Measurements from ENCODE around the gene KIF21A.
"Not testable (repeated sequence)": the region's sequence is repeated elsewhere in the genome, so short reads cannot be mapped to it uniquely, and the experiment has no call there.

The KIF21A gene, protein sequence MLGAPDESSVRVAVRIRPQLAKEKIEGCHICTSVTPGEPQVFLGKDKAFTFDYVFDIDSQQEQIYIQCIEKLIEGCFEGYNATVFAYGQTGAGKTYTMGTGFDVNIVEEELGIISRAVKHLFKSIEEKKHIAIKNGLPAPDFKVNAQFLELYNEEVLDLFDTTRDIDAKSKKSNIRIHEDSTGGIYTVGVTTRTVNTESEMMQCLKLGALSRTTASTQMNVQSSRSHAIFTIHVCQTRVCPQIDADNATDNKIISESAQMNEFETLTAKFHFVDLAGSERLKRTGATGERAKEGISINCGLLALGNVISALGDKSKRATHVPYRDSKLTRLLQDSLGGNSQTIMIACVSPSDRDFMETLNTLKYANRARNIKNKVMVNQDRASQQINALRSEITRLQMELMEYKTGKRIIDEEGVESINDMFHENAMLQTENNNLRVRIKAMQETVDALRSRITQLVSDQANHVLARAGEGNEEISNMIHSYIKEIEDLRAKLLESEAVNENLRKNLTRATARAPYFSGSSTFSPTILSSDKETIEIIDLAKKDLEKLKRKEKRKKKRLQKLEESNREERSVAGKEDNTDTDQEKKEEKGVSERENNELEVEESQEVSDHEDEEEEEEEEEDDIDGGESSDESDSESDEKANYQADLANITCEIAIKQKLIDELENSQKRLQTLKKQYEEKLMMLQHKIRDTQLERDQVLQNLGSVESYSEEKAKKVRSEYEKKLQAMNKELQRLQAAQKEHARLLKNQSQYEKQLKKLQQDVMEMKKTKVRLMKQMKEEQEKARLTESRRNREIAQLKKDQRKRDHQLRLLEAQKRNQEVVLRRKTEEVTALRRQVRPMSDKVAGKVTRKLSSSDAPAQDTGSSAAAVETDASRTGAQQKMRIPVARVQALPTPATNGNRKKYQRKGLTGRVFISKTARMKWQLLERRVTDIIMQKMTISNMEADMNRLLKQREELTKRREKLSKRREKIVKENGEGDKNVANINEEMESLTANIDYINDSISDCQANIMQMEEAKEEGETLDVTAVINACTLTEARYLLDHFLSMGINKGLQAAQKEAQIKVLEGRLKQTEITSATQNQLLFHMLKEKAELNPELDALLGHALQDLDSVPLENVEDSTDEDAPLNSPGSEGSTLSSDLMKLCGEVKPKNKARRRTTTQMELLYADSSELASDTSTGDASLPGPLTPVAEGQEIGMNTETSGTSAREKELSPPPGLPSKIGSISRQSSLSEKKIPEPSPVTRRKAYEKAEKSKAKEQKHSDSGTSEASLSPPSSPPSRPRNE (N-terminal part only)

DNA sequence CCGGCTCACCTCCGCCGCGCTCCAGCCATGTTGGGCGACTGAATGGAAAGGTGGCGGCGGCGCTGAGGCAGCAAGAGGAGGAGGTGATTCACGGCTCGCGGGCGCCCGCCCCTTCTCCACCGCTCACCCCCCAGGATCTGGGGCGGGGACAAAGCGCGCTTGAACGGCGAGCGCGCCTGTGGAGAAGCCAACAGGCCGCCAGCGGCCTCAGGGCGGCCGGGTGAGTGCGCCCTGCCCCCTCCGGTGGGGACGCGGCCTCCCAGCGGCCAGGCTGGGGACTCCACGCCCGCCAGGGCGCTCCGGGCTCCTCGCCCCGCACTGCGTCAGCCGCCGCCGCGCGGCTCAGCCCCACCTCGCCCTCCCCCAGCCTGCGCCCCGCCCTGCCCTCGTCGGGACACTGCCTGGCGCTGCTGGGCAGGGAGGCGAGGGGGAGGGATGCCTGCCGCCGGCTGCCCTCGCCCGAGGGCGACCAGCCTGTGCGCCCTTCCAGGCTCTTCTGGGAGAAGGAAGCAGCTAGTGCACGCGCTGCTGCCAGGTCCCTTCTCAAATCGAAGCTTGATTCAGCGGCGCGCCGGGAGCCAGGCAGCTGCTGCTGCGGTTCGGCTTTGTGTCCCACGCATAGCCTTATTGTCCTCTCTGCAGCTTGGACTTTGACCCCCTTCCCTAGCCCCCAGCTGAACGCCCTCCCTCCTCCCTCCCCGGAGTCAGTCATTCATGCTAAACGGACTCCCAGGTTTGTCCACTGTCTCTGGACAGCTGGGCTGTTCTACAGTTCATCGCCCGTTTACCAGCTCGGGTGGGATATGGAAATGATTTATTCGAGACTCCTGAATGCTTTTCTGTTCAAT, at the start of gene KIF21A:
KIF21A (minus strand) TSS at position 40 of the 848 bp plus-strand sequence. CDS start 150 bp downstream, outside the sequence.
- peak; percentile 76 for DNase-seq (ENCODE audit: low read depth)

DNA sequence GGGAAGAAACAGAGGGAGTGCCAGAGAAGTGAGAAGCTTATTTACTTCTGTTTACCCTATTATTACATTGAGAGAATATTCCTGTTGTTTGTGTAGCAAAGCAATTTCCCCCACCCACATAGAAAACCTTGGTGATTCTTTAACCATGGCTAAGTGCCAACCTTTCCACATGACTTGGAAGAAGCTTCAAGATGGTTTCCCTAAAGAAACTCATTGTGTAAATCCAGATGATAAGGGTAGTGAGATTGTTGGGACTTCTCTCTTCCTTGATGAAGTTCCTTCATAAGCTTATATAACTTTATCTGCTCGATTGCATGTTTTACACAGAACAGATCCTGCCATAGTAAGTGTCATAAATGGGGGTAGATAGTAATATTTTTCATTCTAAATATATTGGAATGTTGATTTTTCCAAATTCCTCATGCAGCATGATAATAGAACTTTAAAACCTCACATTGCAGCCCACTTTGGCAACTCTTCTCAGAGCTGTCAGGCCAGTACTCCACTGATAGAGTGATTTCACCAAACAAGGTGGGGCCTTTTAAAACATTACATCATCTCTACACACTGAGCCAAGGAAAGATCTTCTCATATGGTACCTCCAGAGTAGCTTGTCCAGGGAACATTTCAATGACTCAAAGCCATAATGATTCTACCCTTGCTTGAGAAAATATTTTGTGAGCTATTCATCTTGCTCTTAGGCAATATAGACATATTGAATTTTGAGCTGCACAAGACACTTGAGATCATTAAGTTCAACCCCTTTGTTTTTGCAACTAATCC, 47.8 kb upstream of the KIF21A start:
- no peak for DNase-seq (ENCODE audit: low read depth)

DNA sequence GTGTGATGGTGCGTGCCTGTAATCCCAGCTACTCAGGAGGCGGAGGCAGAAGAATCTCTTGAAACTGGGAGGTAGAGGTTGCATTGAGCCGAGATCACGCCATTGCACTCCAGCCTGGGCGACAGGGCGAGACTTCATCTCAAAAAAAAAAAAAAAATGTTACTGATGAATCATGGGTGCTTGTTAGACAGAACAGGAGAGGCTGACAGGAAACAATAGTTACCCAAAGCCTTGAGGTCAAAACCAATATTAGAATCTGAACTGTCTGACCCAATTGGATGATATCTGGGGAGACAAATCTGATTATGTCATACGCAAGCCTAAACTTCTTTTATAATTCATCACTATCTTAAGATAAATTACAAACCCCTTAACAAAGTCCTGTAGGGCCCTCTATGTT, 40.7 kb upstream of the KIF21A start:
- no peak for DNase-seq (ENCODE audit: low read depth)

DNA sequence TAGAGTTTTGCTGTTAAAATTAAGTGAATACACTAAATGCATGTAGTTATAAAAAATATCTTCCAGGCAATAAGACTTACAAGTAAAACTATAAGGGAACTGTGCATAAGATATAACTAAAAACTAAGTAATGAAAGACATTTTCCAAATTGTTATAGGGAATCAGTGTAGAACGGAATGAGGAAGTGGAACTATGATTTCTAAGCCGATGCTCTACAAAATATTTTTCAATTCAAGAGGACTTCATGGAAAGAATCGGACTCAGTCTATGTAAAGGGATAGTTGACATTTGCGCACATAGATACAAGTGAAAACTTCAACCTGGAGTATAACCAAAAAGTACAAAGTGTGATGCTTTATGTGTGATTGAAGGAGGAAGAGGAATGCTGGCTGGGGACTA, 40.1 kb upstream of the KIF21A start:
- DNase-seq (ENCODE audit: low read depth) = no peak

DNA sequence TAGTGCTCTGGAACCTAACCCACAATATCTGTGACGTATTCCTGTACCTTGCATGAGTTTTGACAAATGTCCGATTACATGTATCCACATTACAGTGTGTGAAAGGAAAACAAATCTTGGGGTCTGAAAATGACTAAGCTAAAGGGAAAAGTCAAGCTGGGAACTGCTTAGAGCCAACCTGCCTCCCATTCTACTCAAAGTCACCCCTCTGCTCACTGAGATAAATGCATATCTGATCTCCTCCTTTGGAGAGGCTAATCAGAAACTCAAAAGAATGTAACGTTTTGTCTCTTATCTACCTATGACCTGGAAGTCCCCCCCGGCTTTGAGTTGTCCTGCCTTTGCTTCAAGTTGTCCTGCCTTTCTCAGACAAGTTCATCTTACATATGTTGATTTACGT, 34.0 kb upstream of the KIF21A start:
- DNase-seq (ENCODE audit: low read depth) = no peak

DNA sequence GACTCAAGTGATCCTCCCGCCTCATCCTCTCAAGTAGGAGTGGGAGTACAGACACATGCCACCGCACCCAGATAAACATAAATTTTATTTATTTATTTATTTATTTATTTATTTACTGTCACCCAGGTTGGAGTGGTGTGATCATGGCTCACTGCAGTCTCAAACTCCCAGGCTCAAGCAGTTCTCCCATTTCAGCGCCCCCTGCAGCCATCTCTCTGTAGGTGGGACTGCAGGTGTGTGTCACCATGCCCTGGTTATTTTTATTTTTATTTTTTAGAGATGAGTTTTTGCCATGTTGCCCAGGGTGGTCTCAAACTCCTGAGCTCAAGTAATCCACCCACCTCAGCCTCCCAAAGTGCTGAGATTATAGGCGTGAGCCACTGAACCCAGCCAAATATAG, 33.2 kb upstream of the KIF21A start:
- no peak for DNase-seq (ENCODE audit: low read depth)

DNA sequence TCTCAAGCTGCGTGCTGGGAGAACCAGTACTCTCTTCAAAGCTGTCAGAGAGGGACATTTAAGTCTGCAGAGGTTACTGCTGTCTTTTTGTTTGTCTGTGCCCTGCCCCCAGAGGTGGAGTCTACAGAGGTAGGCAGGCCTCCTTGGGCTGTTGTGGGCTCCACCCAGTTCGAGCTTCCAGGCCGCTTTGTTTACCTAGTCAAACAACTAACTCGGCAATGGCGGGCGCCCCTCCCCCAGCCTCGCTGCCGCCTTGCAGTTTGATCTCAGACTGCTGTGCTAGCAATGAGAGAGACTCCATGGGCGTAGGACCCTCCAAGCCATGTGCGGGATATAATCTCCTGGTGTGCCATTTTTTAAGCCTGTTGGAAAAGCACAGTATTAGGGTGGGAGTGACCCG, 32.2 kb upstream of the KIF21A start:
- not testable (repeated sequence) for DNase-seq (ENCODE audit: low read depth)

DNA sequence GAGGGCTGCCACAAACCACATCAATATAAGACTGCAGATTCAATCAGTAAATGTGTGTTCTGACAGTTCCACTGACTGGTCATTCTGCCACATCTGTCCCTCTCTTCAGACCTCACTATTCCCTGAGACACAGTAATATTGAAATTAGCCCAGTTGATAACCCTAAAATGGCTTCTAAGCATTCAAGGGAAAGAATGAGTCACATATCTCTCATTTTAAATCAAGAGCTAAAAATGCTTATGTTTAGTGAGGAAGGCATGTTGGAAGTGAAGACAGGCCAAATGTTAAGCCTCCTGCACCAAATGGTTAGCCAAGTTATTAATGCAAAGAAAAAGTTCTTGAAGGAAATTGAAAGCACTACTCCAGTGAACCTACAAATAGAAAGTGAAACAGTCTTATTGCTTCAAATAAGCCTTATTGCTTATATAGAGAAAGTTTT, 24.5 kb upstream of the KIF21A start:
- DNase-seq (ENCODE audit: low read depth) = no peak

DNA sequence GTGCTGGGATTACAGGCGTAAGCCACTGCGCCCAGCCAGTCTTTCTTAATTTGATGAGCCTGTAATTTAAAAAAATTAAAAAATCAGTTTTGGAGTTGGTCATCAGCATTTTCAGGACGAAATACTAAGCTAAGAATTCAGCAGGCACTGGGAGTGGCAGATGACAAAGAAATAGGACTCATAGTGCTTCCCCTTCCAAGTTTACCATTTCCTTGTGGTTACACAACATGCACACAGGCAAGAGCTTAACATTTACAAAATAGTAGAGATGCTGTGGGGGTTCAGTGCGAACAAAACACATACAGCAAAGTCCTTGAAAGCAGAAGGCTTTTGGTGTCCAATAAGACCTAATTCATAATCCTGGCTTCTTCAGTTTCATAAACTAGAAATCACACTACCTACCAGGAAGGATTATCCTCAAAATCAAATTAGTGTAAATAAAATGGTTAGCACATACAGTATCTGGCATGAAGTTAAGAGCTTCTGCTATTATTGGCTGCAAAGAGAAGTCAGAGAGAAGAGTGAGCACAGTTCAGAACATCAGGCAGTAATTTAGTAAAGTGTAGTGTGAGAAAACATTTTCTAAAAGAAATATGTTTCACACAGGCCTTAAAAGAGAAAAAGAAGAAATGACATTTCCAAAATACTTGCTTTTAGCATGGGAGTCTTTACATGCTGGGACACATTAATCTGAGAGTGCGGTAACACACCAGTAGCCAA, 22.2 kb upstream of the KIF21A start:
- DNase-seq (ENCODE audit: low read depth) = no peak

DNA sequence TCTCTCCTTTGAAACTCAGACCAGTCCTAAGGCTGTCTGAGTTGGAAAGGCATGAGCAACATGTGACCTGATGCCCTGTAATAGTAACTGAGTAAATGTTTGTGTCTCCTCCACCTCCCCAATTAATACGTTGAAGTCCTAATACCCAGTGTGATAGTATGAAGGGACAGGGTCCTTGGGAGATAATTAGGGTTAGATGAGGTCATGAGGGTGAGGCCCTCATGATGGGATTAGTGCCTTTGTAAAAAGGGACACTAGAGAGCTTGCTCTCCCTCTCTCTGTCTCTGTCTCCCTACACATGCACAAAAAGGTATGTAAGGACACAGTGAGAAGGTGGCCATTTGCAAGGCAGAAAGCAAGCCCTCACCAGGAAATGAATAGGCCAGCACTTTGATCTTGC, 18.1 kb upstream of the KIF21A start:
- DNase-seq (ENCODE audit: low read depth) = no peak

DNA sequence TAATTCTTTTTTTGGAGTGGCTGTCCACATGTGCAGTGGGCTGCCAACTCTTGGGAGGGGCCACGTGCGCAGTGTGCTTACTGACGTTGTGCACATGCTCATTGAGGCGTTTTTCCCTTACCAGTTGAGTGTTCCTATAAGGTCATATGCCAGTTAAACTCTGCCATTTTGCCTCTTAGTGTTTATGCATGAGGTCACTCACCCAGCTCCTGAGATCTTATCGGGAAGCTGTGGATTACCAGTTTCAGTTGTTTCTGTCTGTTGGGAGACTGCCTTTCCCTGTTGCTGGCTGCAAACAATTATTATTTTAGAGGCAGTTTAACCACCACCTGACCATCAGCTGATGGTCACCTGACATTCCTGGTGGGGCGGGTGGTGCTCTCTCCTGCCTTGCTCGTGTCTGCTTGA, 16.1 kb upstream of the KIF21A start:
- no peak for DNase-seq (ENCODE audit: low read depth)

DNA sequence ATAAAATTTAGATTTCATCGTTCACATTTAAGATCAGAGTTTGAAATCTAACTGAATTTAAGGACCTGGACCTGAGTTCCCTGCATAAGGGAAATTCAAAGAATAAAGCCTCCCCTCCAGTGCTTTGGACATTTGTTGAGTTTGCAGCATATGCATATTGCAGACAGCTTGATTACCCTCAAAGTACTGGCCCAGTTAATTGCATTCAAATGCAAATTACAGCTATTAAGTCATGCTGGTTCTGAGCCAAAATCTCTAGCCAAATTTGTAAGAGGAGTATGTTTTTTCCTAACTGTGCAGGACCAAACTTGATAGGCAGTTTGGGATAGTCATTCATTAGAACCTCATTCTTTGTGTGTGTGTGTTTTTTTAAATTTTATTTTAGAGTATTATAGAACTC, 9.1 kb upstream of the KIF21A start:
- DNase-seq (ENCODE audit: low read depth) = no peak

DNA sequence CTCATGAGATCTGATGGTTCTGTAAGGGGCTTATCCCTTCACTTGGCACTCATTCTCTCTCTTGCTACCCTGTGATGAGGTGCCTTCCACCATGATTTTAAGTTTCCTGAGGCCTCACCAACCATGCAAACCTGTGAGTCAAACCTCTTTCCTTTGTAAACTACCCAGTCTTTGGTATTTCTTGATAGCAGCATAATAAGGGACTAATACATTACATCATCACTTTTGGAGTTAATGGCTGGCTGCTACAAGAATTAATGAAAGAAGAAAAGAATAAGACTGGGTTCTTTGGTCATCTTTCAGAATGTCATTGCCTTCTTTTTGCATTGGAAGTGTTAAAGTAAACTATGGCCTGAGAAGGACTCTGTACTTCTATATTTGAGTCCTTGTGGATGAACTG, 5.1 kb upstream of the KIF21A start:
- DNase-seq (ENCODE audit: low read depth) = no peak

DNA sequence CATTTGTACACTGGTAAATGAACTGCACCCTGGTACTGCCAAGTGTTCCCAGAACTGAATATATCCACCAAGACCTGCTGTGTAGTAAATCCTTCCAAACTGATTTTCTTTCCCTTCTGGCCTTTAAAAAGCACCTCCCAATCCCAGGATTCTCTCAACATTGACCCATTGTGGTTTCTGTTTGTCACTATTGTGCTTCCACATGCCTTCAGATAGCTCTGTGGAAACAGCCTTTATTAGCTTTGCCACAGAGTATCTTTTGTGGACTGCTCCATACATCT, 949 bp upstream of the KIF21A start:
- no peak for DNase-seq (ENCODE audit: low read depth)

DNA sequence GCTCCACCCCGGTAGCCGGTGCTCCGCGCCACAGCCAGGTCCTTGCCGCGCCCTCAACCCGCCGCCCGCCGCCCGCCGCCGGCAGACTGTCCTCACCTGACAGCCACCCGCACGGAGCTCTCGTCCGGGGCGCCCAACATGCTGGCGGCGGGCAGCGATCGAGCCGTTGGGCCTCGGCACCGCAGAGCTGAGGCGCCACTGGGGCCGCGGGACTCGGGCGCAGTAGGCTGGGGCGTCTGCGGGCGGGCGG, 164 bp downstream of the KIF21A start:
- DNase-seq (ENCODE audit: low read depth) = no peak

DNA sequence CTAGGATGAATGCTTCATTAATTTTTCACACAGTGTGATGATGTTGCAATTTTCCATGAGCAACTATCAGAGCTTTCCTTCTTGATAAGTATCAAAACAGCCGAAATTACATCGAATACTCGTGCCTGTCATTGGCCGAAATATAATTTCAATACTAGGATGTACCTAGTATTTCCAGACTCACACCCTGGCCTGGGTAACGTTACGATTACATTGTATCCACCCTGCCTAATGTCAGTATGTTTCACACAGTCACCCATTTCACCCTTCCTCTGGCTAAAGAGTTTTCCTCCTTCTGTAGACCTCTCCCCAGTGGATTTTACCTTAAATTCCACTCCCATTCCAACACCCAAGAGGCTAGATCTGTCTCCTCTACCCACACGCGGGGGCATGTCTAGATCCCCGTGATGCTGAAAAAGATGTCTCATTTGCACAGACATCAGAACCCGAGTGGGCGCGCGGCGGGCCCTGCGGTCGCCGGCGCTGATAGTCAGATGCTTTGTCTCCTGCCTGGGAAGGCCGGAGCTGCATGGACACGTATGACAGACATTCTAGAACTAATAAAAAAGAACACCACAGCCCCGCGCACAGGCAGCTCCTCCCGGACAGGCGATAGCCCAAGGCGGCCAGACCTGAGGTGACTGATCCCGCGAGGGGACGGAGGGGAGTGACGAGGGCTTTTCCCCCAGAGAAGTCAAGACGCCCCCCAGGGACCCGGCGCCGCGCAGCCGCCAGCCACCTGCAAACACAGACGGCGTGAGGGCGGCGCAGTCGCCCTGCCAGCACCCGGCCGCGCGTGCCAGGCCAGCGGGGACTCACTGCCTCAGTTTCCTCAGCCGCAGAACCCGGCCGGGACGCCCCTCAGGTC, 723 bp downstream of the KIF21A start:
- DNase-seq (ENCODE audit: low read depth) = peak; percentile 6

DNA sequence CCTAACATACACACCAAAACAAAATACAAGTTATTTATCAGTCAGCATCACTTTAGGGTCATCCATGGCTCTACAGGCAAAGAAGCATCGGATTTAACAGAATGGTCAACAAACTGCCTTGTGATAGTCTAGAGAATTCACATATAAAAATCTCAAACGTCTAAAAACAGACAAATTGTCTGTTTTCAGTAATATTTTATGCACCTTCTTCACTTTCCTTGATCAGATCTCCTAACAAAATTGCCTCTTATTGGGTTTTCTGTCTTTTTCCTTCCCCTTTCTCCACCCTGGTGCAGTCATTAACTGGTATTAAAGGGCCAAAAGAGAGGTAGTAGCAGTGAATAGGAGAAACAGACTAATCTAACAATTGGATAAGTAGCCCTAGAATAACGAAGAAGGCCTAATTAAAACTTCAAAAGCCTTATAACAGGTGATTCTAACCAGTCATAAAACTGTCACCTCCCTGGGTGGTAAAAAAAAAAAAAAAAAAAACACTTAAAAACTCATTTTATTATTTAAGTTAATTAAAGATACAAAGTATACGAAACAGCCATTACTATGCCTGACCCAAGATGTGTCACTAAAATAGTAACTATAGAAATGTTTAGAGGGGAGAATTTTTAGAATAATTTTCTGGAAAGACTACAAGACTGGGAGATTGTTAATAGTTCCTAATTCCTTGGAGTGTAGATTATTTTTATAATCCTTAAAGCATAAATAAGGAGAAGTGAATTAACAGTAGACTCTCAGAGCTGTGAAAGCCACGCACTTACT, 1.5 kb downstream of the KIF21A start:
- DNase-seq (ENCODE audit: low read depth) = no peak

DNA sequence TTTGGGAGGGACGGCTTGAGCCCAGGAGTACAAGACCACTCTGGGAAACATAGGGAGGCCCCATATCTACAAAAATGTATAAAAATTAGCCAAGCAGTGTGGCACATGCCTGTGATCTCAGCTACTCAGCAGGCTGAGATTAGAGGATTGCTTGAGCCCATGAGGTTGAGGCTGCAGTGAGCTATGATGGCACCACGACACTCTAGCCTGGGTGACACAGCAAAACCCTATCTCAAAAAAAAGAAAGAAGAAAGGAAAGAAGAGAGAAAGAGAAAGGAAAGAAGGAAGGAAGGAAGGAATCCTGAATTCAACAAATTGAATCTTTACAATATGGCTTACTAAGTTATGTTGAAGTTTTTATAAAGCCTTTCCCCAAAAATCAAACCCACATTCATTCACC, 2.1 kb downstream of the KIF21A start:
- no peak for DNase-seq (ENCODE audit: low read depth)

DNA sequence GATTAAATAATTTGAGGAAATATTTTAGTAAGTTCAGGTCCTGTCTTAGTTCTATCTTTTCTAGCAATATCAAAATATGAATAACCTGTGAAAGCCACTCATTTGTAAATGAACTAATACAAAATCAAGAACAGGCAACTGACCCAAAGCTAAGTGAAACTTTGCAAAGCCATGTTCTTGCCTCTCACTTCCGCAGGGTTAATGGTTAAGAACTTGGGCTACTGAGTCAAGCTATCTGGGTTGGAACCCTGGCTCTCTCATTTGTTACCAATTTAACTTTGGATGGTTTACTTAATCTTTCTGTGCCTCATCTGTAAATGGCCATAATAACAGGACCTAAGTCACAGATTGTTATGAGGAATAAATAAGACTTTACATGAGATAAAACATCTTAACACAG, 2.8 kb downstream of the KIF21A start:
- DNase-seq (ENCODE audit: low read depth) = no peak
